Nephron progenitor cell (in vitro differentiated cells): Measurements from ENCODE around the gene ZBTB7C.

Experiments used
- DNase-seq: peaks from one replicate; pipeline ENCODE4 v3.0.0; 2021
- H3K27ac Mint-ChIP-seq: 2 replicates; pipeline ENCODE4 v1.8.0; 2021; ENCODE audit warnings: mild to moderate bottlenecking, moderate library complexity, mixed read lengths
- H3K27me3 Mint-ChIP-seq: 2 replicates; pipeline ENCODE4 v1.8.0; 2021; ENCODE audit warnings: mild to moderate bottlenecking, low read depth, mixed read lengths; ENCODE audit not compliant: poor library complexity
- H3K36me3 Mint-ChIP-seq: 2 replicates; pipeline ENCODE4 v1.8.0; 2021; ENCODE audit warnings: low read depth, mixed read lengths
- H3K4me1 Mint-ChIP-seq: 2 replicates; pipeline ENCODE4 v1.8.0; 2021; ENCODE audit warnings: mixed read lengths
- H3K4me3 Mint-ChIP-seq: 2 replicates; pipeline ENCODE4 v1.8.0; 2021; ENCODE audit warnings: mild to moderate bottlenecking, moderate library complexity, mixed read lengths
- H3K9me3 Mint-ChIP-seq: 2 replicates; pipeline ENCODE4 v1.8.0; 2021; ENCODE audit warnings: mild to moderate bottlenecking, moderate library complexity, mixed read lengths
- TF ChIP-seq, protein P1 (sequence below): fragments of 200-600 bp; sonication (generic); IDR thresholded peaks from 2 replicates; pipeline ENCODE4 v1.5.0; 2021; ENCODE audit warnings: antibody characterized with exemption

Gene ZBTB7C

GRCh38 chr18:48108136-48108535, 301.0 kb downstream of the ZBTB7C start:
- peak overlapping the region; percentile 11 for H3K4me3 Mint-ChIP-seq
- H3K9me3 Mint-ChIP-seq = no peaks in the 10 kb centered on the region
- DNase-seq = no peak
- H3K27ac Mint-ChIP-seq = no peak overlapping the region
- H3K4me1 Mint-ChIP-seq = peaks cover 64% of the 10 kb centered on the region
- H3K27me3 Mint-ChIP-seq = peaks cover 7% of the 10 kb centered on the region
- H3K36me3 Mint-ChIP-seq = no peaks in the 10 kb centered on the region
- TF ChIP-seq, protein P1, sequence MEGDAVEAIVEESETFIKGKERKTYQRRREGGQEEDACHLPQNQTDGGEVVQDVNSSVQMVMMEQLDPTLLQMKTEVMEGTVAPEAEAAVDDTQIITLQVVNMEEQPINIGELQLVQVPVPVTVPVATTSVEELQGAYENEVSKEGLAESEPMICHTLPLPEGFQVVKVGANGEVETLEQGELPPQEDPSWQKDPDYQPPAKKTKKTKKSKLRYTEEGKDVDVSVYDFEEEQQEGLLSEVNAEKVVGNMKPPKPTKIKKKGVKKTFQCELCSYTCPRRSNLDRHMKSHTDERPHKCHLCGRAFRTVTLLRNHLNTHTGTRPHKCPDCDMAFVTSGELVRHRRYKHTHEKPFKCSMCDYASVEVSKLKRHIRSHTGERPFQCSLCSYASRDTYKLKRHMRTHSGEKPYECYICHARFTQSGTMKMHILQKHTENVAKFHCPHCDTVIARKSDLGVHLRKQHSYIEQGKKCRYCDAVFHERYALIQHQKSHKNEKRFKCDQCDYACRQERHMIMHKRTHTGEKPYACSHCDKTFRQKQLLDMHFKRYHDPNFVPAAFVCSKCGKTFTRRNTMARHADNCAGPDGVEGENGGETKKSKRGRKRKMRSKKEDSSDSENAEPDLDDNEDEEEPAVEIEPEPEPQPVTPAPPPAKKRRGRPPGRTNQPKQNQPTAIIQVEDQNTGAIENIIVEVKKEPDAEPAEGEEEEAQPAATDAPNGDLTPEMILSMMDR = no peak

GRCh38 chr18:48106976-48107781, 302.0 kb downstream of the ZBTB7C start:
- no peak for DNase-seq
- Mint-ChIP-seq H3K36me3 (no peaks in the 10 kb centered on the region), H3K9me3 (no peaks in the 10 kb centered on the region), H3K4me3 (peak overlapping the region; percentile 12), H3K27me3 (peaks cover 7% of the 10 kb centered on the region), H3K27ac (no peak overlapping the region), H3K4me1 (peaks cover 70% of the 10 kb centered on the region)
- TF ChIP-seq, protein P1 = no peak

GRCh38 chr18:48106498-48106897, 302.7 kb downstream of the ZBTB7C start:
- Mint-ChIP-seq H3K9me3 (no peaks in the 10 kb centered on the region), H3K36me3 (no peaks in the 10 kb centered on the region), H3K27me3 (peaks cover 7% of the 10 kb centered on the region), H3K4me3 (peak overlapping the region; percentile 12), H3K27ac (peak overlapping the region; percentile 14), H3K4me1 (peaks cover 76% of the 10 kb centered on the region)
- TF ChIP-seq, protein P1 = no peak
- no peak for DNase-seq

DNA sequence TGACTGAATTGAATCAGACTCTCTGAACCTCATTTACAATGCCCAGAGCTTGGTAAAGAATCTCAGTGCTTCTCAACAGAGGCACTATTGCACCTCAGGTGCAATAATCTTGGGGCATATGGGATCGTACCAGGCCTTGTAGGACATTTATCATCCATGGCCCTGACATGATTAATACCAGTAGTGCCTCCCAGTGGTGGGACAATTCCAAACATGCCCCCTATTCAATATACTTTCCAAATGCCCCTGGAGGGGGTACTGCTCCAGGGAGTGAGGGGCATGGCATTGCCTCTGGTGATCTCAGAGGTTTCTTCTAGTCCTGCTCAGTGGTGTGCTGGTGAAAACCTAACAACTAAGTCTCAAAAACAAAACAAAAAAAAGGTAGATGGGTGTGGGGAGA, 303.9 kb downstream of the ZBTB7C start:
- H3K9me3 Mint-ChIP-seq = no peaks in the 10 kb centered on the region
- no peak overlapping the region for H3K27ac Mint-ChIP-seq
- TF ChIP-seq, protein P1 = no peak
- peaks cover 76% of the 10 kb centered on the region for H3K4me1 Mint-ChIP-seq
- DNase-seq = no peak
- peaks cover 4% of the 10 kb centered on the region for H3K27me3 Mint-ChIP-seq
- no peak overlapping the region for H3K4me3 Mint-ChIP-seq
- no peaks in the 10 kb centered on the region for H3K36me3 Mint-ChIP-seq

- H3K4me1 Mint-ChIP-seq = peaks cover 79% of the 10 kb centered on the region
- H3K27ac Mint-ChIP-seq = no peak overlapping the region
- TF ChIP-seq, protein P1 = no peak
- no peak overlapping the region for H3K4me3 Mint-ChIP-seq
- H3K27me3 Mint-ChIP-seq = no peaks in the 10 kb centered on the region
- H3K36me3 Mint-ChIP-seq = no peaks in the 10 kb centered on the region
- DNase-seq = no peak
- H3K9me3 Mint-ChIP-seq = no peaks in the 10 kb centered on the region
Observed at GRCh38 chr18:48104705-48105104, 304.5 kb downstream of the ZBTB7C start.

DNA sequence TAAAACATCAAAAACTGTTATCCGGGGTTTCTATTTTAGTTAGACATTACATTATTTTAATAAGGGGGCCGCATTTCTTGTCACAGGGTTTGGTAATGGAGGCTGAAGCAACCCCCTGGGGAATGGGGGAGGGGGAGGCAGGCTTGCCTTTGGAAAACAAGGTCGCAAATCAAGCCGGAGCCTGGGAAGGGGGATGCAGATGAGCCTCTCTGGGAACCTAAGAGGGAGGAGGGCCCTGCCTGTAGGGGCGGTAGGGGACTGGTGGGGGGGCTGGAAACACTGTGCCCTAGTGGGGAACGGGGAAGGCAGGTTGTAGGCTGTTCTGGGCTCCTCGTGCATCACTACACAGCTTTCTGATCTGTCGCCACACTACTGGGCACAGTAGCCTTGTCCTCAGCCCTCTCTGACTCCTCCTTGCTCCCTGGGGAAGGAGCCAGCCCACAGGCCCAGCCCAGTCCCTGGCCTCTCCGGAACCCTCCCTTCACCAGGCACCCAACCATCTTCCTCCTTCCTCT, 308.5 kb downstream of the ZBTB7C start:
- Mint-ChIP-seq H3K27me3 (peaks cover 4% of the 10 kb centered on the region), H3K27ac (peak overlapping the region; percentile 90), H3K9me3 (no peaks in the 10 kb centered on the region), H3K36me3 (no peaks in the 10 kb centered on the region), H3K4me3 (peak overlapping the region; percentile 71), H3K4me1 (peaks cover 62% of the 10 kb centered on the region)
- TF ChIP-seq, protein P1 = no peak
- DNase-seq = peak; percentile 78
